ENCODE data around the gene ACOX3.
"Not testable (repeated sequence)": the region's sequence is repeated elsewhere in the genome, so short reads cannot be mapped to it uniquely, and the experiment has no call there.

ACOX3 gene

DNA sequence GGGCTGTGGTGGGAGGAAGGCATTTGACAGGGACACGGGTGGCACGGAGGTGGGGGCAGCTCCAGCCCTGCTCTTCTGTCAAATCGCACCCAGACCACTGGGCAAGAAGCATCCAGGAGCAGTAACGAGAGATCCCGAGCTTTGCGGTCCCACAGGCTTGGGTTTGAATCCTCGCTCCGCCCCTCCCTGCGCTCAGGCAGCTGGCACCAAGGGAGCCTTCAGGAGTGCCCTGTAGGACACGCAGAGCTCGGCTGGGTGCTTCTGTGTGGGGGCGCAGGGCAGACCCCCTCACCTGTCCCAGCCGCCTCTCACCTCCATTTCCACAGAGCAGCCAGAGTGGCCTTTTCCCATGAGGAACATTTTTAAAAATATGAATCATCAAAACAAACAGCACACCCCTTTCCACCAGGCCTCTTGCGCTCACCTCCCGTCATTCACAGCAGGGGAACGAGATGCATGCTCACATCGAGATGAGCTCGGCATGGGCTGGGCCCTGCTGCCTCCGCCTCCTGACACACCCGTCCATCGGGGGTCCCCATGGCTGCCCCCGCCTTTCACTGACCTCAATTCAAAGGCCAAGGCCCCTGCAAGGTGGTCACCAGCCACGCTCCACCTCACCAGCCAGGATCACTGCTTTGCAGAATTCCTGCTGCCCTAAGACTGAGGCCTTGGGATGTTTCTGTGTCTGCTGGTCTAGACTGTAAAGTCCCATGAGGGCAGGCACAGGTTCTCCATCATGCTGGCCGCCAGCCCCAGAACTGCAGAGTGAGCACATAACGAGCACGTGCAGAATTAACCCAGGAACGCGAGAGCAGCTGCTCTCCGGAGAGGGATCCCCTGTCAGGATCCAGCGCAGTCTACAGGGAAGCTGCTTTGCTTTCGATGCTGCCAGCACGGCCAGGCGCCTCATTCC lies 52.7 kb downstream of the ACOX3 start:
- no peak for DNase-seq (ENCODE audit: low read depth, low spot score)

DNA sequence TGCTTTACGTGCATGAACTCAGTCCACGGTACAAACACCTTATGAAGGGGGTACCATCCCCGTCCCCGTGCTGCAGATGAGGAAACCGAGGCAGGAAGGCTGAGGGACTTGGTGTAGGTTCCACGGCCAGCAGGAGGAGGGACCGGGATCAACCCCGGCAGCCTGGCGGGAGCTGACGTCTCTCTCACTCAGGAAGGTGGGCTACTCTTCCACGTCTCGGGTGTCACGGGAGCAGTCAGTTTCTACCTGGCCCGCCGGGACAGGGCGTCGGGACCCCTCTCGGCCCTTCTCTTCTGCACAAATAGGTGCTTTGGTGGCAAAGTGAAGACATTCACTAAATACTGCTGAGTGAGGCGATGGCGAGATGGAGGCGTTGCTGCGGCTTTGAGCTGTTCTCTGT lies 53.3 kb downstream of the ACOX3 start:
- DNase-seq (ENCODE audit: low read depth, low spot score) = no peak

DNA sequence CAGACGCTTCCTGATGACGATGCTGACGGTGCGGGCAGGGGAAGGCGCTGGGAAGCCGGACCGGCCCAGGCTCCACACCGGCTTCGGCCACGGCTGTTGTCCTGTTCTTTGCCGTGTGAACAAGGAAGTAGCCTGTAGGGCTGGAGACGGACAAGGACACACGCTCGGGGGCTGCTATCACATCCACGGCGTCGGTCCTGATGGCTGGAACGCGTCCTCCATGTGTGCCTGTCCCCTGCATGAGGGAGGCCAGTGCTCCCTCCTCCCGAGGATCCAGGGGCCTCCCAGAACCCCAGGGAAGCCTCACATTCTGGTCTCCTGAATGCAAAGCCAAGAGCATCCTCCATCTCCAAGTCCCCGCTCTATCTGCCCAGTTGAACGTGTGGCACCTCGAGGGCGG lies 53.8 kb downstream of the ACOX3 start:
- no peak for DNase-seq (ENCODE audit: low read depth, low spot score)

DNA sequence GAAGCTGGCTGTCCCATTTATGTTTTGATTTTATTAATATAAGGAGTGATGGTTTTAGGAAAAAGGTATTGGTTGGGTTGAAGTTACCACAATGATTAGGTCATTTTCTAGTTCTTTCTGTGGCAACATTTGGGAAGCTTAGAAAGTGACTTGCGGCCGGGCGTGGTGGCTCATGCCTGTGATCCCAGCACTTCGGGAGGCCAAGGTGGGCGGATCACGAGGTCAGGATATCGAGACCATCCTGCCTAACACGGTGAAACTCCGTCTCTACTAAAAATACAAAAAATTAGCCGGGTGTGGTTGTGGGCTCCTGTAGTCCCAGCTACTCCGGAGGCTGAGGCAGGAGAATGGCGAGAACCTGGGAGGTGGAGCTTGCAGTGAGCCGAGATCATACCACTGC lies 54.4 kb downstream of the ACOX3 start:
- DNase-seq (ENCODE audit: low read depth, low spot score) = not testable (repeated sequence)

DNA sequence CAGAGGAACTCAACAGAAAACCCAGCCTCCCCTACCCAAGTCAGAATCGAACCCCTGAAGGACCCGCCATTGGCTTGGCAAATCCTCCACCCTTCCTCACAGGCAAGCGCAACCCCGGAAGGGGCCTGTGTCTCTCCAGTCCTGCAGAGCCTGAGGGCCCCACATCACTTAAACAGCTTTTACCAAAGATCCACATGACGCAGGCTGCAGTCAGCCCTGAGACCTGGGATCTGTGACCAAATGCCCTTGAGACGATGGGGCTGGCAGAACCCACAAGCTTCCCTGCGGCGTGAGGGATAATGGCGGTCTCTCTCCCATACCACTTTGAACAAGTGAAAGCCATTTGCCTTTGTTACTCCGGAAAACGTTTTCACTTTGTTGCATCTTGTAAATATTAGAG lies 54.9 kb downstream of the ACOX3 start:
- no peak for DNase-seq (ENCODE audit: low read depth, low spot score)

DNA sequence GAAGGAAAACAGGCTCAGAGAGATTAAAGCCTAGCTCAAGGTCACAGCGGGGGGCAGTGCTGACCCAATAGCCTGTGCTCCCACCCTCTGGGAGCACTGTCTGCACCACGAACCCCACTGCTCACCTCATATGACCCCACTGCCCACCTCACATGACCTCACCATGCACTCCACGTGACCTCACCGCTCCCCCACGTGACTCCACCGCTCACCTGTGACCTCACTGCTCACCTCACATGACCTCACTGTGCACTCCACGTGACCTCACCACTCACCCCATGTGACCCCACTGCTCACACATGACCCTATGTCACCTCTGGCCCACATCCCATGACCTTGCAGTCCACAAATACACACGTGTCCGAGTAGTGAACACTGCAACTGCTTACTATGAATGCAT lies 55.4 kb downstream of the ACOX3 start:
- no peak for DNase-seq (ENCODE audit: low read depth, low spot score)

DNA sequence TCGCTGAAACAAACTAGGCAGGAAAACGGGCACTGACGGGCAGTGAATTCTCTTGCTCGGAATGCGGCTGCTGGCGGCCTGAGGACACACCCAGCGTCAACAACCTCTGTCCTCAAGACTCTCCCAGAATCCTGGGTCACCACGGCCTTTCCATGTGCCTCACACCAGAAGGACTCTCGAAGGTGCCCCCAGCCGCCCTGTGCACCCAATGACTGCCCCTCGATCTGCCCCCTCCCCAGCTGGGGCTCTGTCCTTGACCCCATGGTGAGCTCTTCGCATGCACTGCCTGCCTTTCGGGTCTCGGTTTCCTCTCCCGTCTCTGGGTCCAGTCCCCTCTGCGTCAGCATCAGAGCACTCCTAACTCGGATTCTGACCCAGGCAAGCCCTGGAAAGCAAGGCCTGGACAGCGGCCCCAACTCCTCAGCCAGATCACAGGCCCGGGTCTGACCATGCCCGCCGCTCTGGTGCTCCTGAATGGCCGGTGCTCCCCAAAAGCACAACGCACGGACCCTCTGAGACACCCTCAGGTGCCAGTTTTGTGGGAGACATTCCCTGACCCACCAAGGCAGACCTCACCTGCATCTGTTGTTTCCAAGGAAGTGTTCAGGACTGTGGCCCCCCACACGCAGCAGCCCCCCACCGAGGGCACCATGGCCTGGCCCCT lies 56.0 kb downstream of the ACOX3 start:
- DNase-seq (ENCODE audit: low read depth, low spot score) = no peak

DNA sequence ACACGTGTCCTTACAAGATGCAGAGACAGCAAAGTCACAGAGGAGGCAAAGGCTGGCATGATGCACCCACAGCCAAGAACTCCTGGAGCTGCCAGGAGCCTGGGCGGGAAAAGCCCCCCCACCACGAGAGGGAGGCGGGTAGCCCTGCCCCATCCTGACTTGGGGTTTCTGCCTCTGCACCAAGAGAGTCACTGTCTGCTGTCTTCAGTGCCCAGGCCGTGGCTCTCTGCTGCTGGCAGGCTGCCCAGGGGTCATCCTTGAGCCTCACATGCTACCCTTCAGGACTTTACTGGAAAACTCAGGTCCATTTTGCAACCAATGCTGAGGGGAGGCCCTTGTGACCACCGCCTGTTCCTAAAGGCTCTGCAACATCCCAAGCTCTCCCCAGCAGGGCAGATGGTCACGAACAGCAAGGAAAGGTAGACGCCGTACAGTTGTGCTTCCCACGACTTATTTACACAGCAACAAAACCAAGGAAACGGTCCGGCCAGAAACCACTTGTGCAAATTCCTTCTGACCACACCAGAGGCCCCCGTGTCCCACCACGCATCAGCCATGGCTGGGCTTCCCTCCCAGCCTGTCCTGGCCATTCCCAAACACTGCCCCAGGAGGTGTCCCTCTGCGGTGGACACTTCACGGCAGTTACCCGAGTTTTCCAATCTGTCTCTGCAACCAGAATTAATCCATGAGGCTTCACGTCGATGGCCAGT lies 56.9 kb downstream of the ACOX3 start:
- no peak for DNase-seq (ENCODE audit: low read depth, low spot score)

DNA sequence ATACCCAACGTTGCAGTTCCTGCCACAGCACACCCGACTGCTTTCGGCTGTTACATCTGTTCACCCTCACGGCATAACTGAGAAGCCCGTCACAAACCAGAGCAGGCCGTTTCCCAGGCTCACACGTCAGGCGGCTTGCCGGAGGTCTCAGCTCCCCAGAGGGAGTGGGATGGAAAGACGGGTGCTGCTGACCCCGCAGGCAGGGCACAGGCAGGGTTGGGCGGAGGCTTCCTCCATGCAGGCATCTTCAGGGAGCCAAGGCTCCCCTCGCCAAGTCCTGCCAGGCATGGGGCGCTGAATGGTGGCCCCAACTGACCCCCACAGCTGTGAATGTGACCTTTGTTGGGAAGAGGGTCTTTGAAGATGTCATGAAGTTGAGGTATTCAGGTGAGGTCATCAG lies 57.5 kb downstream of the ACOX3 start:
- no peak for DNase-seq (ENCODE audit: low read depth, low spot score)

DNA sequence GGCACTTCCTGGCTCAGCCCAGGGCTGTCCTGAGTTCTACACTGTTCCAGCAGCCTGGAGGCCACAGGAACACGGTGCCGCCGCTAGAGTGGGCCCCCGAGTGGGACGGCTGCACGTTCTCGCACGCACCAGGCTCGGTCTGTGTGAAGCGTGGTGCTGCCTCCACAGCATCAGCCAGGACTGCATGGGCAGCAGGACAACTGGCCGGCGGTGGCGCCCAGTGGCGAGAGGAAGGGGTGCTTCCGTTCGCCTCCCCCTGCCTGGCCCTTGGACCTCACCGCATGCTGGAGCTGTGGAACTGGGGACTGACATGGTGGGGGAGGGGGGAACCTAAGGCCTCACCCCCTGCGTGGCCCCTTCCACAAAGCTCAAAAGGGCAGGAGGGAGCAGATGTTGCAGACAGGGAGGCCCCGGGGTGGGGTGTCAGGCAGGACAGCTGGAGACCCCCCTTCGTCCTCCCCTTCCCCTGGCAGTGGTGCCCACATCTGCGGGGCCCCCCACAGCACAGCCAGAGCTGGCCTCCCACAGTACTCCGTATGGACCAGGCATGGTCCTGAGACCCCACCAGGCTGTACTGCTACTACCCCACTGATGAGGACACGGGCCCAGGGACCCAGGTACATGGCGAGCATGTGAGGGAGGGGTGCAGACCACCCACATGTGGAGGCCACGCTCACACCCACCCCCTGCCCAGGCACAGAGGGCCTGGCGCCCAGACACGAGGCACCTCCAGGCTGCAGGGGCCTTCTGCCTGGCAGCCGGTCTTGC lies 58.5 kb downstream of the ACOX3 start:
- no peak for DNase-seq (ENCODE audit: low read depth, low spot score)

DNA sequence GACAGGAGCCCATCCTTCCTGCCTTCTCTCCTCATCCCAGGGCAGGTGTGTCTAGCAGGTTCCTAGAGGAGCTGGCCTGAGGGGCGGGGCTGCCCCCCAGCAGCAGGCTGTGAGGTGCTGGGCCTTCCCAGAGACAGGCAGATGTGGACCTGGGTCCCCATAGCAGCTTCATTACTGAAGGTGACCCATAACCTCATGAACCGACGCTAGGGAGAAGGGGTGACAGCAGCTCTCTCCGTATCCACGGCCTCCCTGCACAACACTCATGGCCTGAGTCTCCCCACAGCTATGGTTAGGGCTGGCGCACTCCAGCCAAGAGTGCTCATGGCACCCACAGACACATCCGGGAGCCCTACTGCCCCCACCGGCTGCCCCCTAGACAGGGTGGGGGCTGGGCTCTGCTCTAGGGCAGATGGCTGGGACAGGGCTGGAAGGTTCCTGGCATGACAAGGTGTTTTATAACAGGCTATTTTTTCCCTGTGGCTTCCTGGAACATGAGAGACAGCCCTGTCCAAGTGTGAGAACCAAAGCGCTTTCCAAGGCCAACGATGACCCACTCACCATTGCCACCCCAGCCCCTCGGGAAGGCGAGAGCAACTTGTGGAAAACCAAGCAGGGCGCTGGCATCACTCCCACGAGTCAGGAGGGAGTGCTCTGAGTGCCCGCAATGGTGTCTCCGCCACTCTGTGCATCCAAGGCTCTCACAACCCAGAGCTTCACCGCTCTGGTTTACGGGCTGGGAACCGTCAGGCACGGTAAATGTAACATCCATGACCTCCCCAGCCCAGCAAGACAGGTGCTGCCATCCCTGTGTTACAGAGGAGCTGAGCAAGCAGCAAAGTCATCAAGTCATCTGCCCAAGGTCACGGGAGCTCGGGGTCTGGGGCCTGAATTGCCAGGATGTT lies 59.8 kb downstream of the ACOX3 start:
- no peak for DNase-seq (ENCODE audit: low read depth, low spot score)

DNA sequence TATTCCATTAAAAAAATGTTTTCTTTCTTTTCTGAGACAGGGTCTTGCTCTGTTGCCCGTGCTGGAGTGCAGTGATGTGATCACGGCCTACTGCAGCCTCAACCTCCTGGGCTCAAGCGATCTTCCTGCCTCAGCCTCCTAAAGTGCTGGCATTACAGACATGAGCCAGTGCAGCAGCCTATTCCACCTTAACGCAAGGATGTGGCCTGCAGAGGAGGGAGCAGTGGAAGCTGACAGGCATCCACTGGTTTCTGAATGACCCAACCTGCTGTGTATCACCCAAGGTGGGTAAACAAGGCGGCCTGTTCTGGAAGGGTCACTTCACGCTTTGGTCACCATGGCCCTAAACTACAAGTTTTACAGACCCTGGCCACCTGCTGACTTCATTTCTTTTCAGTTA lies 60.8 kb downstream of the ACOX3 start:
- no peak for DNase-seq (ENCODE audit: low read depth, low spot score)

DNA sequence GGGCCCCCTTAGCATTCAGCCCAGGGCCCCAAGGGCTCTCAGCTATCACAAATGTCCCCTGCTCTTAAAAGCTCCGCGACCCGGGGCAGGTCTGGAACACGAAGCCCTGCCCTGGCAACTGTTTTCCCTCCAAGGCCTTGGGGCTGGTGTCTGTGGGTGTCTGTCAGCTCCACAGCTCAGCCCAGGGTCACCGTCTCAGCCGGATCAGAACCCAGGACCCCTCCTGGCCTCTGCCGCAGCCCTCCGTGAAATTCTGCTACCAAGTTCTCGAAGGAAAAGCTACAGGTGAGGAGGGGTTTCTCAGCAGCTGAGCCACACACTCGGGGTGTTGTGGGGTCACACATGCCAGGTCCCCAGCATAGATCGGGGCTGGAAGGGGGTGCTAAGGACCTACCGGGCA lies 61.2 kb downstream of the ACOX3 start:
- DNase-seq (ENCODE audit: low read depth, low spot score) = no peak

DNA sequence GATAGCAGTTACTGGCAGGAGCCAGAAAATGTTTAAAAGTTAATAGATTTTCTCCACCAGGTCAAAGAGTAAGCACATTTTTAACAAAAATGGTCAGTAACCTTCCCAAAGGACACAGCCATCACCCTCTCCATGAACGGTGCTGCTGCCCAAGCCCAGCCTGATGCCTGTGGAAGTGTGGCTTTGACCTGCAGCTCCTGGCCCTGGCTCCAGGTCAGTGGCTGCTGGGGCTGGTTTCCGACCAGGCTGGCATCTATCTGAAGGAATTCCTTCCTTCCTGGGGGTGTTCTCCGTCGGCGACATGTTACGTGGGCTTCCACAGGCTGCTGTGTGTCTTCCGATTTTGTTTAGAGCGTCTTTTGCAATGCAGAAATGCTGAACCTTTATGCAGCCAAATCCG lies 61.7 kb downstream of the ACOX3 start:
- DNase-seq (ENCODE audit: low read depth, low spot score) = no peak

DNA sequence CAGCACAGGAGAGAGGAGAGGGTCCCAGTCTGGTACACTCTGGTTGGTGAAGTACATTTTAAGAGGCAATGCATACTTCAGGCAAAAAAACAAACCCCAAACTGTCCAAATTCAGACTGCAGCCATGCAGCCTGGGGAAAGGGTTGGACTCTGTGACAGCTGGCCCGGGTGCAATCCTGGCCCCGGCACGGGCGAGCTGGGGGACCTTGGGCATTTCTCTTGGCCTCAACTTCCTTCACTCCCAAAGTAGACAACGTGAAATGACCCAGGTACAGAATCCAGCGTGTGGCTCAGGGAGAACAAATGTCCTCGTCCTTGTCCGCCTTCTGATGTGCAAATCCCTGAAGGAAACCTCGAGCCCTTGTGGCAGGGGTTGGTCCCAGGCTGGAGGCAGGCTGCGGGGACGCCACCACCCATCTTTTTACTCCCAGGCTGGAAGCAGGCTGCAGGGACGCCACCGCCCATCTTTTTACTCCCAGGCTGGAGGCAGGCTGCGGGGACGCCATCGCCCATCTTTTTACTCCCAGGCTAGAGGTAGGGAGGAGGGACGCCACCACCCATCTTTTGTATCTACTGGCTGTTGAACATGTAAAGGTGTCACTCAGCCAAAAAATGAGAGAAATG lies 62.3 kb downstream of the ACOX3 start:
- DNase-seq (ENCODE audit: low read depth, low spot score) = no peak

DNA sequence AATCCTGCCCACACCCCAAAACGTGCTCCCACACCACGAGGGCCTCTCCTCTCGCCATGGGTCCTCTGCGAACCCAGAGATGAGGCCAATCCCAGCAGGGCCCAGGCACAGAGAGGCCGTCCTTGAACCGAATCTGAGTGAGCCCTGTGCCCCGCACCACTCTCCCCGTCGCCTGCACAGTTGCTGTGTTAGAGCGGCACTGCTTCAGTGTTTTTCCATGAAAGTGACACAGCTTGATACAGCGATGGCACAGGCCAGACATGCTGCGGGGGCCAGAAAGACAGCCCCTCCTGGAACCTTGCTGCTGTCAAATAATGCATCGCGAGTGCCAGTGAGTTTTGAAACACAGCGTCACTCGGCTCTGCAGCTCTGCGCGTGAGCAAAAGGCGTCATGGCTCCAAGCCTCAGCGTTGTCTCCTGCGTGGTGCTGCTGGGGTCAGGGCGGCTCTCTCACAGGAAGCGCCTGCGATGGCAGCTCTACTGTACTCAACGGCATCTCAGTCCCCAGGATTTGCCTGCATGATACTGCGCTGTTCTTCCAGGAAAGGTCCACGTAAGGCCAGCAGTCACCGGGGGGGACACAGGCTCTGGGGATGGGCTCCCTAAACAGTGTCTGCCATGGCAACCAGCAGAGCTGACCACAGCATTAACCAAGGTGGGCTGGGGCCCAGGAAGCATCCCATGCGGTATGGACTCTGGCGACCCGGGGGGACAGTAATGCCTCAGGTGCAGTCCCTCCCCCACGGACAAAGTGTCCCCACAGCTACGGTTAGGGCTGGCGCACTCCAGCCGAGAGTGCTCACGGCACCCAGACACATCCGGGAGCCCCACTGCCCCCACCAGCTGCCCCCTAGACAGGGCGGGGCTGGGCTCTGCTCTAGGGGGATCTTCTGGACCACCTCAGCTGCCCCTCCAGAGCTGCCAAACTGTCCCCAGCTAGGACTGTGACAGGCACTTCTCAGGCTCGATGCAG lies 63.1 kb downstream of the ACOX3 start:
- no peak for DNase-seq (ENCODE audit: low read depth, low spot score)

DNA sequence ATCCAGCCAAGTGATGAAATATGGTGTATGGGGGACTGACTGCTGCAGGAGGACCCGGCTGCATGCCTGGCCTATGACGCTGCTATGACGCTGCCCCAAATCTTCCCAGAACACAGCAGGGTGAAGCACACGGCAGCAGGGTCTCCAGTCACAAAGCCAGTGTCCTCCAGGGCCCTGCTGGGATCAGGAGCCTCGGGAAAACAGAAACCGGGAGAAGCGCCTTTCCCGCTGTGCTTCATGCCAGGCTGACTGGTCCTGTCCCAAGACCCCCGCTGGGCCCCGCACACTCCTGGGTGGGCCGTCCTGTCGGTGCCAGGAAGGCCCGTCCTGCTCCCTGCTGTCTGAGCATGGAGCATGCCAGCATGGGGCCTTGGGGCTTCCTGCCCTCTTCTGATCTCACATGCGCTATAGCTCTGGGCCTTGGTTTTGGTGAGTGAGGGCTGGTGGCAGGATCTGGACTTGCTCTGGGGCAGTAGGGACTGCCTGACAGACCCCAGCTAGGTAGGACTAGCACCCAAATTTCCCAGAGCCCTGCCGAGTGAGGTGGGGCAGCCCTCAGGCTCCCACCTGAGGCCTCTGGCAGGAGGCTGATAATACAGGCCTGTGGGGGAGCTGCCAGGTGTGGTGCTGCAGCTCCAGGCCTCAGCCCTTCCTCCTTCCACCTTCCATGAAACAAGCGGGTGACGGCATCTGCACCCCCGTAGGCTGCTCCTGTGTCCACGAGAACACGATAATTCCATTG lies 64.0 kb downstream of the ACOX3 start:
- DNase-seq (ENCODE audit: low read depth, low spot score) = peak; percentile 60
